LNCAP (cell line): ENCODE data around the gene AMPH.
A peak's percentile ranks its signal among the peaks of the same experiment; 100 is the strongest.

Experiments
- TF ChIP-seq, protein P1 (sequence below): fragments of 450-650 bp; IDR thresholded peaks from 2 replicates; pipeline ENCODE4 v1.5.1; 2017; ENCODE audit warnings: mild to moderate bottlenecking

Gene AMPH

DNA sequence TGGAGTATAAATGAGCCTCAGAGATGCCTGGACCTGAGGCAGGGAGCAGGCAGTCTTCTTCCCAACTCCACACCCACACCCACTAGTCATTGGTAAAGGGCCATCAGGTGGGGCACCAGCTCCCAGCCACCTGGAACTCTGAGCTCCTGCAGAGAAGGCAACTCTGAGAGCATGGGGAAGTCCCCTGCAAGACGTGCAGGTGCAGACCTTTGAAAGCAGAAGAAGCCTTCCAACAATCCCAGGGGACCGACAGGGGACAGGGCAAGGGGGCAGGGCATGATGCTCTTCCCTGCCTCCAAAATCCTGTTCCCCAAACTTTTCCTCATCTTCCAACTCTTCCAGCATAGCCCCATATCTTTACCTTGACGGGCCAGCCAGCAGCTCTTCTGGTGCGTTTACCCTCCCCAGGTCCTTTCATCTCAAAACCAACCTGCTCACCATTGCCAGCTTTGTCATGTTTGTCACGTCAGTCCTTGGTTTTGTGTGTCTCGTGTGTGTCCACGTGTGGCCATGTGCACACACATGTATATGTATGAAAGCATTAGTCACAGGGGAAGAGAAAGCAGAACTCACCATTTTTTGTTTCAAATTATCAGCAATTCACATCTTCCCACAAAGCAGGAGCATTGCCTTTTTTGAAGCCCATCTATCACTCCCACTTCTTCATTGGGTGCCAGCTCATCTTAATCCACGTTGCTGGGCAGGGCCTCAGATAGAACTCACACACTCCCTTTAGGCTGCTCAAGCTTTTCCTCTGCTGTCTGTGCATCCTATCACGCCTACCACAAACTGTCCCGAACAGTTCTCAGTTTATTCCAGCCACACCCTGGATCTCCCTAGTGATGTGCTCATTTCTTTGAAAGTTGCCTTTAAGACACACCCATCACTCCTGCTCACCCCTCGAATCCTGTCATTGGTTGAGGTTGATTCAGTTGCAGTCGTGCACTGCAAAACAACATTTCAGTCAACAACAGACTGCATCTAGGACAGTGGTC lies 41.0 kb upstream of the AMPH start:
- TF ChIP-seq, protein P1, sequence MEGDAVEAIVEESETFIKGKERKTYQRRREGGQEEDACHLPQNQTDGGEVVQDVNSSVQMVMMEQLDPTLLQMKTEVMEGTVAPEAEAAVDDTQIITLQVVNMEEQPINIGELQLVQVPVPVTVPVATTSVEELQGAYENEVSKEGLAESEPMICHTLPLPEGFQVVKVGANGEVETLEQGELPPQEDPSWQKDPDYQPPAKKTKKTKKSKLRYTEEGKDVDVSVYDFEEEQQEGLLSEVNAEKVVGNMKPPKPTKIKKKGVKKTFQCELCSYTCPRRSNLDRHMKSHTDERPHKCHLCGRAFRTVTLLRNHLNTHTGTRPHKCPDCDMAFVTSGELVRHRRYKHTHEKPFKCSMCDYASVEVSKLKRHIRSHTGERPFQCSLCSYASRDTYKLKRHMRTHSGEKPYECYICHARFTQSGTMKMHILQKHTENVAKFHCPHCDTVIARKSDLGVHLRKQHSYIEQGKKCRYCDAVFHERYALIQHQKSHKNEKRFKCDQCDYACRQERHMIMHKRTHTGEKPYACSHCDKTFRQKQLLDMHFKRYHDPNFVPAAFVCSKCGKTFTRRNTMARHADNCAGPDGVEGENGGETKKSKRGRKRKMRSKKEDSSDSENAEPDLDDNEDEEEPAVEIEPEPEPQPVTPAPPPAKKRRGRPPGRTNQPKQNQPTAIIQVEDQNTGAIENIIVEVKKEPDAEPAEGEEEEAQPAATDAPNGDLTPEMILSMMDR = no peak

- TF ChIP-seq, protein P1 = no peak
Observed at GRCh38 chr7:38669965-38670520, 38.9 kb upstream of the AMPH start.

DNA sequence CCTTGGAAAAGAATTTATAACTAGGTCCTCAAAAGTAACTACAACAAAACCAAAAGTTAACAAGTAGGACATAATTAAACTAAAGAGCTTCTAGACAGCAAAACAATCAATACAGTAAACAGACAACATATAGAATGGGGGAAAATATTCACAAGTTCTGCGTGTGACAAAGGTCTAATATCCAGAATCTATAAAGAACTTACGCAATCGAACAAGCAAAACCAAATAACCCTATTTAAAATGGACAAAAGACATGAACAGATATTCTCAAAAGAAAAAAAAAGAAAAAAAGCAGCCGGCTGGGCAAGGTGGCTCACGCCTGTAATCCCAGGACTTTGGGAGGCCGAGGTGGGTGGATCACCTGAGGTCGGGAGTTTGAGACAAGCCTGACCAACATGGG lies 33.8 kb upstream of the AMPH start:
- TF ChIP-seq, protein P1 = no peak

- TF ChIP-seq, protein P1 = peak; percentile 90
Observed at GRCh38 chr7:38660427-38661099, 29.4 kb upstream of the AMPH start.

GRCh38 chr7:38659931-38660330 lies 28.8 kb upstream of the AMPH start:
- TF ChIP-seq, protein P1 = no peak

DNA sequence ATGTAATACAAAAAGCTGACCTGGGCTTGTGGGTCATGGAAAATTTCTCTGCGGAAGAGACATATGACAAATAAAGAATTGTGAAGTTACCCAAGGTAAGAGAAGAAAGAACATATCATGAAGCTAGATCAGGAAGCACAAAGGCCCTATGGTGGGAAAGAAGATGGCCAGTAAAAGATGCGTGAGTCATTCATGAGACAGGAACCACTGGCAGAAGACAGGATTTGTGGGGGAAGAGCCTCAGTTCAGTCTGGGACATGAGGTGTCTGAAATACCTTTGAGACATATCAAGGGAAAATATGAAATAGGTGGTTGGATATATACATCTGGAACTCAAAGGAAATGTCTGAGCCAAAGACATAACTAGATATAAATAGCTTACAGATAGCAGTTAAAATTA lies 27.7 kb upstream of the AMPH start:
- TF ChIP-seq, protein P1 = no peak

DNA sequence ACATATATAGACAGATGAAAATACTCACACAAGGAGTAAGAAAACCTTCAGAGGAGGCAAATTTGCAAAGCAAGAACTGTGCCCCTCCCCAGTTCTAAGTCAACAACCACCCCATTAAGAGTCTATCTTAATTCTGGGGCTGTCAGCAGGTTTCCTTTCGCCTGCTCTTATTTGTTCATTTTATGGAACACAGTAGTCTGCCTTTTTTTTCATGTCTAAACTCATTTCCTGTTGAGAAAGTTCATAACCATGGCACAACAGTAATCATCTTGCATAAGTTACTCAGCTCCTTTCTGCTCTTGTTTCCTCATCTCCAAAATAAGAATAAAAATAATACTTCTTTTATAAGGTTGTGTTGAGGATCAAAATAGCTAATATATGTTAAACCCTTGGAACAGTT lies 25.8 kb upstream of the AMPH start:
- TF ChIP-seq, protein P1 = no peak
